Measurements from ENCODE around the gene ELMOD1.
"Not testable (repeated sequence)": the region's sequence is repeated elsewhere in the genome, so short reads cannot be mapped to it uniquely, and the experiment has no call there.

The ELMOD1 gene

GRCh38 chr11:107561688-107562087 lies 29.3 kb upstream of the ELMOD1 start:
- CTCF ChIA-PET = interaction anchor here (1.2 kb wide), 1 partner anchor 10 kb away, joined by 6 read pairs; no protein-coding TSS in a partner anchor
- Histone ChIP-seq H3K27me3 (replicated peaks in 2 of 5; ENCODE audit: control insufficient read depth in 4 of 5, insufficient read depth in 5 of 5, low read length in 4 of 5) (no peaks in the 10 kb centered on the region), H3K9me3 (ENCODE audit: control extremely low read depth in 1 of 5, control insufficient read depth in 4 of 5, insufficient read depth in 2 of 5, low read depth in 1 of 5, low read length in 4 of 5) (no peaks in the 10 kb centered on the region), H3K4me3 (ENCODE audit: control insufficient read depth in 1 of 7, extremely low read depth in 1 of 7, insufficient read depth in 4 of 7, low read depth in 2 of 7, low read length in 6 of 7) (no peak overlapping the region), H3K27ac (ENCODE audit: insufficient read depth in 1 of 2, low read depth in 1 of 2, low read length in 2 of 2, poor library complexity in 1 of 2, severe bottlenecking in 2 of 2) (no peak overlapping the region), H3K36me3 (ENCODE audit: control insufficient read depth in 4 of 4, insufficient read depth in 4 of 4, low read length in 3 of 4) (peaks cover 0 to 10% (median 7%) of the 10 kb centered on the region in 4 experiments), H3K4me1 (ENCODE audit: control extremely low read depth in 1 of 4, control insufficient read depth in 4 of 4, insufficient read depth in 4 of 4, low read length in 3 of 4) (peaks cover 15 to 32% (median 22%) of the 10 kb centered on the region in 4 experiments)
- POLR2A ChIA-PET = no interaction called here
- no peak for DNase-seq

GRCh38 chr11:107562647-107563208 lies 28.2 kb upstream of the ELMOD1 start:
- peaks cover 0 to 8% (median 7%) of the 10 kb centered on the region in 4 experiments for H3K36me3 ChIP-seq (ENCODE audit: control insufficient read depth in 4 of 4, insufficient read depth in 4 of 4, low read length in 3 of 4)
- no peak overlapping the region for H3K27ac ChIP-seq (ENCODE audit: insufficient read depth in 1 of 2, low read depth in 1 of 2, low read length in 2 of 2, poor library complexity in 1 of 2, severe bottlenecking in 2 of 2)
- 57% methylated on average over 3 of the region's 4 CpGs for WGBS (ENCODE audit: insufficient coverage)
- CTCF ChIA-PET = interaction anchor here (0.5 to 5.3 kb wide), 14 partner anchors 12 to 336 kb away, joined by 3 to 61 read pairs (median 4); no protein-coding TSS in a partner anchor
- H3K4me3 ChIP-seq (ENCODE audit: control insufficient read depth in 1 of 7, extremely low read depth in 1 of 7, insufficient read depth in 4 of 7, low read depth in 2 of 7, low read length in 6 of 7) = no peak overlapping the region
- H3K4me1 ChIP-seq (ENCODE audit: control extremely low read depth in 1 of 4, control insufficient read depth in 4 of 4, insufficient read depth in 4 of 4, low read length in 3 of 4) = peaks cover 15 to 35% (median 23%) of the 10 kb centered on the region in 4 experiments
- no peak for DNase-seq
- H3K27me3 ChIP-seq (replicated peaks in 2 of 5; ENCODE audit: control insufficient read depth in 4 of 5, insufficient read depth in 5 of 5, low read length in 4 of 5) = no peaks in the 10 kb centered on the region
- POLR2A ChIA-PET = no interaction called here
- no peaks in the 10 kb centered on the region for H3K9me3 ChIP-seq (ENCODE audit: control extremely low read depth in 1 of 5, control insufficient read depth in 4 of 5, insufficient read depth in 2 of 5, low read depth in 1 of 5, low read length in 4 of 5)

- POLR2A ChIA-PET = no interaction called here
- H3K9me3 ChIP-seq (ENCODE audit: control extremely low read depth in 1 of 5, control insufficient read depth in 4 of 5, insufficient read depth in 2 of 5, low read depth in 1 of 5, low read length in 4 of 5) = no peaks in the 10 kb centered on the region
- H3K27ac ChIP-seq (ENCODE audit: insufficient read depth in 1 of 2, low read depth in 1 of 2, low read length in 2 of 2, poor library complexity in 1 of 2, severe bottlenecking in 2 of 2) = no peak overlapping the region
- 0% methylated on average over 2 of the region's 2 CpGs for WGBS (ENCODE audit: insufficient coverage)
- peak overlapping the region in 2 of 7 experiments; percentile 13 to 39 for H3K4me3 ChIP-seq (ENCODE audit: control insufficient read depth in 1 of 7, extremely low read depth in 1 of 7, insufficient read depth in 4 of 7, low read depth in 2 of 7, low read length in 6 of 7)
- DNase-seq = peak; percentile 50 to 76 (median 75)
- CTCF ChIA-PET = interaction anchor here (0.5 to 5.3 kb wide), 16 partner anchors 8 to 472 kb away, joined by 3 to 61 read pairs (median 4); no protein-coding TSS in a partner anchor
- peaks cover 0 to 8% (median 5%) of the 10 kb centered on the region in 4 experiments for H3K36me3 ChIP-seq (ENCODE audit: control insufficient read depth in 4 of 4, insufficient read depth in 4 of 4, low read length in 3 of 4)
- H3K27me3 ChIP-seq (replicated peaks in 2 of 5; ENCODE audit: control insufficient read depth in 4 of 5, insufficient read depth in 5 of 5, low read length in 4 of 5) = no peaks in the 10 kb centered on the region
- H3K4me1 ChIP-seq (ENCODE audit: control extremely low read depth in 1 of 4, control insufficient read depth in 4 of 4, insufficient read depth in 4 of 4, low read length in 3 of 4) = peaks cover 15 to 35% (median 23%) of the 10 kb centered on the region in 4 experiments
These were observed 27.2 kb upstream of the ELMOD1 start for GRCh38 chr11:107563702-107564101.

- Histone ChIP-seq H3K4me3 (ENCODE audit: control insufficient read depth in 1 of 7, extremely low read depth in 1 of 7, insufficient read depth in 4 of 7, low read depth in 2 of 7, low read length in 6 of 7) (peak overlapping the region; percentile 81 to 100 (median 95)), H3K9me3 (ENCODE audit: control extremely low read depth in 1 of 5, control insufficient read depth in 4 of 5, insufficient read depth in 2 of 5, low read depth in 1 of 5, low read length in 4 of 5) (no peaks in the 10 kb centered on the region), H3K4me1 (ENCODE audit: control extremely low read depth in 1 of 4, control insufficient read depth in 4 of 4, insufficient read depth in 4 of 4, low read length in 3 of 4) (peaks cover 15 to 35% (median 23%) of the 10 kb centered on the region in 4 experiments), H3K27ac (ENCODE audit: insufficient read depth in 1 of 2, low read depth in 1 of 2, low read length in 2 of 2, poor library complexity in 1 of 2, severe bottlenecking in 2 of 2) (peak overlapping the region in 1 of 2 experiments; percentile 87), H3K36me3 (ENCODE audit: control insufficient read depth in 4 of 4, insufficient read depth in 4 of 4, low read length in 3 of 4) (peaks cover 0 to 3% (median under 1%) of the 10 kb centered on the region in 4 experiments), H3K27me3 (replicated peaks in 2 of 5; ENCODE audit: control insufficient read depth in 4 of 5, insufficient read depth in 5 of 5, low read length in 4 of 5) (no peaks in the 10 kb centered on the region)
- WGBS (ENCODE audit: insufficient coverage) = 27% methylated on average over 5 of the region's 6 CpGs
- DNase-seq = no peak
- CTCF ChIA-PET = interaction anchor here (1.0 to 5.3 kb wide), 3 partner anchors 9 to 124 kb away, joined by 3 to 61 read pairs (median 43); no protein-coding TSS in a partner anchor
- POLR2A ChIA-PET = no interaction called here
These were observed 26.1 kb upstream of the ELMOD1 start for GRCh38 chr11:107564877-107565218.

- Histone ChIP-seq H3K36me3 (ENCODE audit: control insufficient read depth in 4 of 4, insufficient read depth in 4 of 4, low read length in 3 of 4) (no peaks in the 10 kb centered on the region), H3K27ac (ENCODE audit: insufficient read depth in 1 of 2, low read depth in 1 of 2, low read length in 2 of 2, poor library complexity in 1 of 2, severe bottlenecking in 2 of 2) (peak within 1 kb of the TSS; percentile 53 to 87), H3K9me3 (ENCODE audit: control extremely low read depth in 1 of 5, control insufficient read depth in 4 of 5, insufficient read depth in 2 of 5, low read depth in 1 of 5, low read length in 4 of 5) (no peaks in the 10 kb centered on the region), H3K4me1 (ENCODE audit: control extremely low read depth in 1 of 4, control insufficient read depth in 4 of 4, insufficient read depth in 4 of 4, low read length in 3 of 4) (peaks cover 15 to 35% (median 23%) of the 10 kb centered on the region in 4 experiments), H3K27me3 (replicated peaks in 2 of 5; ENCODE audit: control insufficient read depth in 4 of 5, insufficient read depth in 5 of 5, low read length in 4 of 5) (peaks cover 0 to 2% (median 0%) of the 10 kb centered on the region in 5 experiments), H3K4me3 (ENCODE audit: control insufficient read depth in 1 of 7, extremely low read depth in 1 of 7, insufficient read depth in 4 of 7, low read depth in 2 of 7, low read length in 6 of 7) (peak within 1 kb of the TSS; percentile 81 to 100 (median 95))
- peak; percentile 69 to 87 (median 83) for DNase-seq
- ChIA-PET POLR2A (interaction anchor here (0.7 kb wide), 1 partner anchor 47 kb away, joined by 3 read pairs; no protein-coding TSS in a partner anchor), CTCF (interaction anchor here (1.2 to 5.3 kb wide), 4 partner anchors 11 to 123 kb away, joined by 3 to 61 read pairs (median 24); no protein-coding TSS in a partner anchor)
- WGBS (ENCODE audit: insufficient coverage) = 0% methylated on average over 26 of the region's 32 CpGs
These were observed 25.6 kb upstream of the ELMOD1 start, which contains the start of gene ALKBH8 for GRCh38 chr11:107565219-107565937. Gene ALKBH8 (minus strand): TSS chr11:107565735. CDS start chr11:107560893, 4,842 bp downstream.

GRCh38 chr11:107565955-107566501 lies 24.9 kb upstream of the ELMOD1 start:
- peak in 1 of 3 donors; percentile 45 for DNase-seq
- ChIA-PET POLR2A (interaction anchor here (0.7 kb wide), 1 partner anchor 47 kb away, joined by 3 read pairs; no protein-coding TSS in a partner anchor), CTCF (interaction anchor here (0.8 to 5.3 kb wide), 5 partner anchors 10 to 123 kb away, joined by 3 to 61 read pairs (median 5); no protein-coding TSS in a partner anchor)
- H3K4me1 ChIP-seq (ENCODE audit: control extremely low read depth in 1 of 4, control insufficient read depth in 4 of 4, insufficient read depth in 4 of 4, low read length in 3 of 4) = peaks cover 15 to 35% (median 23%) of the 10 kb centered on the region in 4 experiments
- H3K27ac ChIP-seq (ENCODE audit: insufficient read depth in 1 of 2, low read depth in 1 of 2, low read length in 2 of 2, poor library complexity in 1 of 2, severe bottlenecking in 2 of 2) = peak overlapping the region; percentile 53 to 87
- H3K27me3 ChIP-seq (replicated peaks in 2 of 5; ENCODE audit: control insufficient read depth in 4 of 5, insufficient read depth in 5 of 5, low read length in 4 of 5); H3K36me3 ChIP-seq (ENCODE audit: control insufficient read depth in 4 of 4, insufficient read depth in 4 of 4, low read length in 3 of 4); H3K9me3 ChIP-seq (ENCODE audit: control extremely low read depth in 1 of 5, control insufficient read depth in 4 of 5, insufficient read depth in 2 of 5, low read depth in 1 of 5, low read length in 4 of 5): not testable (repeated sequence)
- peak overlapping the region in 6 of 7 experiments; percentile 81 to 100 (median 91) for H3K4me3 ChIP-seq (ENCODE audit: control insufficient read depth in 1 of 7, extremely low read depth in 1 of 7, insufficient read depth in 4 of 7, low read depth in 2 of 7, low read length in 6 of 7)
- 70% methylated on average over 8 of the region's 9 CpGs for WGBS (ENCODE audit: insufficient coverage)
